Glutamatergic neuron (in vitro differentiated cells): Measurements from ENCODE around the gene MATN4. TPM values are rescaled to one million over a fixed set of nuclear protein-coding genes. Genes with fewer than 3 reads are reported as not detected.
"Not testable (repeated sequence)": the region's sequence is repeated elsewhere in the genome, so short reads cannot be mapped to it uniquely, and the experiment has no call there.

Source experiments
- DNase-seq: peaks from one replicate; pipeline ENCODE4 v3.0.0; 2022
- H3K27ac Mint-ChIP-seq: one replicate; pipeline ENCODE4 v1.8.0; 2020; ENCODE audit warnings: mild to moderate bottlenecking, mixed read lengths, inconsistent platforms; ENCODE audit not compliant: unreplicated experiment
- H3K27me3 Mint-ChIP-seq: one replicate; pipeline ENCODE4 v1.8.0; 2020; ENCODE audit warnings: mild to moderate bottlenecking, moderate library complexity, mixed read lengths, inconsistent platforms; ENCODE audit not compliant: unreplicated experiment
- H3K36me3 Mint-ChIP-seq: one replicate; pipeline ENCODE4 v1.8.0; 2020; ENCODE audit warnings: mild to moderate bottlenecking, mixed read lengths, inconsistent platforms; ENCODE audit not compliant: unreplicated experiment
- H3K4me1 Mint-ChIP-seq: one replicate; pipeline ENCODE4 v1.8.0; 2020; ENCODE audit warnings: mild to moderate bottlenecking, low read depth, mixed read lengths, inconsistent platforms; ENCODE audit not compliant: unreplicated experiment
- H3K4me3 Mint-ChIP-seq: one replicate; pipeline ENCODE4 v1.8.0; 2020; ENCODE audit warnings: mild to moderate bottlenecking, mixed read lengths, inconsistent platforms; ENCODE audit not compliant: unreplicated experiment
- H3K9me3 Mint-ChIP-seq: one replicate; pipeline ENCODE4 v1.8.0; 2020; ENCODE audit warnings: mild to moderate bottlenecking, moderate library complexity, mixed read lengths, inconsistent platforms; ENCODE audit not compliant: unreplicated experiment
- total RNA-seq: library from RNA; stranded (reverse); fragmentation: NEBNext Ultra II Directional; extraction: Animal tissue kit (Norgen Biotek cat#: 25700); gene quantifications from one replicate; pipeline ENCODE4 v1.2.1, GENCODE V29; 2021; ENCODE audit not compliant: unreplicated experiment
- TF ChIP-seq, protein P1 (sequence below): fragments of 200-600 bp; sonication (generic); IDR thresholded peaks from one replicate; pipeline ENCODE4 v1.5.0; 2021; ENCODE audit not compliant: partially characterized antibody, unreplicated experiment

Gene MATN4
- total RNA-seq, 1 donor from 2014 or later = not detected

DNA sequence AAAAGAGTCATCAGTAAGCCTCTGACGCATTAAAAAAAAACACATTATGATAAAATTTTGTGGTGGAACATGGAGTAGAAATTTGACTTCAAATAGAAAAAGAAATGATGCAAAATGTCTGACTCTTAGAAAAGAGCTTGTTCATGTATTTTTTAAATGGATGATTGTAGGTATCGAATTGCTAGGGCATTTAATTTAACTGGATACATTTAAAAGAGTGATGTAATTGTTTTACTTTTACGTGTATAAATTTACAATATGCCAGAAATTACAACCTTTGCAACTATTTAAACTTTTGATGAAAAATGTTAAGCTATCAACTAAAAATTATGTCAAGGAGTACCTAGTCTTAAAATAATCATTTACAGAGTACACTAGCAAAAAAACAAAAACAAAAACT, 44.6 kb upstream of the MATN4 start:
- Mint-ChIP-seq H3K4me1 (no peaks in the 10 kb centered on the region), H3K27ac (no peak overlapping the region), H3K36me3 (no peaks in the 10 kb centered on the region), H3K27me3 (no peaks in the 10 kb centered on the region), H3K9me3 (no peaks in the 10 kb centered on the region), H3K4me3 (no peak overlapping the region)
- no peak for DNase-seq
- TF ChIP-seq, protein P1, sequence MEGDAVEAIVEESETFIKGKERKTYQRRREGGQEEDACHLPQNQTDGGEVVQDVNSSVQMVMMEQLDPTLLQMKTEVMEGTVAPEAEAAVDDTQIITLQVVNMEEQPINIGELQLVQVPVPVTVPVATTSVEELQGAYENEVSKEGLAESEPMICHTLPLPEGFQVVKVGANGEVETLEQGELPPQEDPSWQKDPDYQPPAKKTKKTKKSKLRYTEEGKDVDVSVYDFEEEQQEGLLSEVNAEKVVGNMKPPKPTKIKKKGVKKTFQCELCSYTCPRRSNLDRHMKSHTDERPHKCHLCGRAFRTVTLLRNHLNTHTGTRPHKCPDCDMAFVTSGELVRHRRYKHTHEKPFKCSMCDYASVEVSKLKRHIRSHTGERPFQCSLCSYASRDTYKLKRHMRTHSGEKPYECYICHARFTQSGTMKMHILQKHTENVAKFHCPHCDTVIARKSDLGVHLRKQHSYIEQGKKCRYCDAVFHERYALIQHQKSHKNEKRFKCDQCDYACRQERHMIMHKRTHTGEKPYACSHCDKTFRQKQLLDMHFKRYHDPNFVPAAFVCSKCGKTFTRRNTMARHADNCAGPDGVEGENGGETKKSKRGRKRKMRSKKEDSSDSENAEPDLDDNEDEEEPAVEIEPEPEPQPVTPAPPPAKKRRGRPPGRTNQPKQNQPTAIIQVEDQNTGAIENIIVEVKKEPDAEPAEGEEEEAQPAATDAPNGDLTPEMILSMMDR = no peak

DNA sequence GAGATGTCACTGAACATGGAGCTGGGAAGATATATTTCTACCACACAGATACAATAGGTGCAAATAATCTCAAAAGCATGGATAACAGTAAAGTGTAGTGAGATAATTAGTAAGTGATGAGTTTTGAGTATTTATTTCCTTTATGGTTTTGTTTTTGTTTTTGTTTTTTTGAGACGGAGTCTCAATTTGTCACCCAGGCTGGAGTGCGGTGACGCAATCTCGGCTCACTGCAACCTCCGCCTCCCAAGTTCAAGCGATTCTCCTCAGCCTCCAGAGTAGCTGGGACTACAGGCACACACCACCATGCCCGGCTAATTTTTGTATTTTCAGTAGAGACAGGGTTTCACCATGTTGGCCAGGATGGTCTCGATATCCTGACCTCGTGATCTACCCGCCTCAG, 42.7 kb upstream of the MATN4 start:
- not testable (repeated sequence) for H3K27ac Mint-ChIP-seq, H3K9me3 Mint-ChIP-seq, H3K4me1 Mint-ChIP-seq, H3K4me3 Mint-ChIP-seq, DNase-seq, H3K27me3 Mint-ChIP-seq, H3K36me3 Mint-ChIP-seq

GRCh38 chr20:45350217-45350616, 42.1 kb upstream of the MATN4 start:
- DNase-seq = no peak
- no peak overlapping the region for H3K27ac Mint-ChIP-seq
- H3K36me3 Mint-ChIP-seq = no peaks in the 10 kb centered on the region
- TF ChIP-seq, protein P1 = no peak
- no peaks in the 10 kb centered on the region for H3K27me3 Mint-ChIP-seq
- H3K4me3 Mint-ChIP-seq = no peak overlapping the region
- H3K9me3 Mint-ChIP-seq = peaks cover 2% of the 10 kb centered on the region
- H3K4me1 Mint-ChIP-seq = no peaks in the 10 kb centered on the region

DNA sequence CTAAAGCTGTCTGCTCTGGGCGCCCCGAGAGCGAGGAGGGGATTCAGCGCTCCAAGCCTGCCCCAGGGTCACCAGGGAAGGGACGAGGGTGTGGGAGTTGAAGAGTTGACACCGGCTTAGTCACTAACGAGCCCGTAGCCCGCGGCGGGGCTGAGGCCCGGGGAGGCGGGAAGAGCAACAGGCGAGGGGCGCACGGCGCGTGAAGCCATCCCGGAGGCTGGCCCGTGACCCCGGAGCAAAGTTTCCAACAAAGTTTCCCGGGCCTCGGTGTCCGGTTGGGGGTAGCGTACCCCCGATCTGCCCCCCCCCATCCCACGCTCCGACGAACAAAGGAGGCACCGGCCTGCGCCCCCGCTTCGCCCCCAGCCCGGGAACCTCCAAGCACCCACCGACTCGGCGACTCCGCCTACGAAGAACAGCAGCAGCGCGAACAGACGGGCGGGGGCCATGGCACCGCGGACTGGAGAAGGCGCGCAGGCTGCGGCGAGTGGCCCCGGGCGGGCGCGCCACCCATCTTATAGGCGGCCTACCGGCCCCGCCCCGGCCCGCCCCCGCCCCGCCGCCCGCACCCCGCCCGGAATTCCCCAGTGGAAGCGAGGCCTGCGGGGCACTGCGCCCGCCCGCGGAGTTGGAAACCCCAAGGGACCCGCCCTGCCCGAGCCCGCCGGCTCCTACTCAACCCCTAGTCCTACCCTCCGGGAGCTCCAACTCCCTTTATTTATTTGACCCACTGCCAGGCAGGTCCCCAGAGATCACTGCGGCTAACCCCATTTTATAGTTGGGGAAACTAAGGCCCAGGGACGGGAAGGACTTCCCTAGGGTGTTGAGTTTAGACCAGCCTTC, 40.1 kb upstream of the MATN4 start, which contains the start of gene SDC4:
TSS of gene SDC4 (minus strand) at position 489 of the 843 bp plus-strand sequence. CDS start at position 449, 40 bp downstream.
- Mint-ChIP-seq H3K4me3 (peak within 1 kb of the TSS; percentile 72), H3K36me3 (no peaks in the 10 kb centered on the region), H3K4me1 (no peaks in the 10 kb centered on the region), H3K27ac (no peak within 1 kb of the TSS), H3K9me3 (peaks cover 2% of the 10 kb centered on the region), H3K27me3 (no peaks in the 10 kb centered on the region)
- TF ChIP-seq, protein P1 = no peak
- DNase-seq = peak; percentile 40

- H3K9me3 Mint-ChIP-seq = peaks cover 2% of the 10 kb centered on the region
- no peaks in the 10 kb centered on the region for H3K36me3 Mint-ChIP-seq
- DNase-seq = no peak
- no peaks in the 10 kb centered on the region for H3K27me3 Mint-ChIP-seq
- TF ChIP-seq, protein P1 = no peak
- H3K4me1 Mint-ChIP-seq = no peaks in the 10 kb centered on the region
- H3K4me3 Mint-ChIP-seq = peak overlapping the region; percentile 72
- no peak overlapping the region for H3K27ac Mint-ChIP-seq
Measured at GRCh38 chr20:45347297-45347935, 39.3 kb upstream of the MATN4 start.
